ENCODE data around the gene MBD3L5.
"Not testable (repeated sequence)": the region's sequence is repeated elsewhere in the genome, so short reads cannot be mapped to it uniquely, and the experiment has no call there.

The MBD3L5 gene

DNA sequence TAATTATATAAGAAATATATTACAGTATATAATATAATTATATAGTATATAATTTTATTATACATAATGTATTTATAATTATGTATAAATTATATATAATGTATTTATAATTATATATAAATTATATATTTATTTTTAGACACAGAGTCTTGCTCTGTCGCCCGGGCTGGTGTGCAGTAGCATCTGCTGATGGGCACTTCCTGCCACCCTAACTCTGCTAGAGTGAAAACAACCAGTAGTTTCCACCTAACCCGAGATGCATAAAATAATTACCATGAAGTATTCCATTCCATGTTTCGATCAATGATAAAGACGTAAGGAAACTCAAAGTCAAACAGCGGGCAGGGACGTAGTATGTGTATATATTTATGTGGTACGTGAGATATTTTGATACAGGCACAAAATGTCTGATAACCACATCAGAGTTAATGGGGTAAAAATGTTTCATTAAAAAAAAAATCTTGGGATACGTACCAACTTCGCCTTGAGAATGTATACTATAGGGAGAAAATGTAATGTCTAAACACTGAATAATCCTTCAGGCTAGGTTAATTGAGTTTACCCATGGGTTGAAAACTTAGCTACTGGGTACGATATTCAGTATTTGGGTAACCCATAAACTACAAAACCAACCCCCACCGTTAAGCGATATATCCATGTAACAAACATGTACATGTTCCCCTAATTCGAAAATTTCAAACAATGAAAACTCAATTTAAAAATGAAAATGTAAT lies 24.4 kb downstream of the MBD3L5 start:
- not testable (repeated sequence) for DNase-seq

DNA sequence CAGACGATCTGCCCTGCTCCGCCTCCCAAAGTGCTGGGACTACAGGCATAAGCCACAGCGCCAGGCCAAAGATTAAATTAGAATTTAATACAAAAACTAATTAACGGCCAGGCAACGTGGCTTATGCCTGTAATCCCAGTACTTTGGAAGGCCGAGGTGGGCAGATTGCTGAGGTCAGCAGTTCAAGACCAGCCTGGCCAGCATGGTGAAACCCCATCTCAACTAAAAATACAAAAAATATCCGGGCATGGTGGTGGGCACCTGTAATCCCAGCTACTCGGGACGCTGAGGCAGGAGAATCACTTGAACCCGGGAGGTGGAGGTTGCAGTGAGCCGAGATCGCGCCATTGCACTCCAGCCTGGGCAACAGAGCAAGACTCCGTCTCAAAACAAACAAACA lies 25.3 kb downstream of the MBD3L5 start:
- DNase-seq: not testable (repeated sequence)

- DNase-seq: not testable (repeated sequence)
These were observed 26.0 kb downstream of the MBD3L5 start for GRCh38 chr19:7056371-7056770.

GRCh38 chr19:7058576-7058975 lies 28.2 kb downstream of the MBD3L5 start, which contains the start of gene MBD3L3:
Gene MBD3L3 (minus strand): TSS chr19:7058676. CDS start chr19:7058605, 71 bp downstream.
- not testable (repeated sequence) for DNase-seq

DNA sequence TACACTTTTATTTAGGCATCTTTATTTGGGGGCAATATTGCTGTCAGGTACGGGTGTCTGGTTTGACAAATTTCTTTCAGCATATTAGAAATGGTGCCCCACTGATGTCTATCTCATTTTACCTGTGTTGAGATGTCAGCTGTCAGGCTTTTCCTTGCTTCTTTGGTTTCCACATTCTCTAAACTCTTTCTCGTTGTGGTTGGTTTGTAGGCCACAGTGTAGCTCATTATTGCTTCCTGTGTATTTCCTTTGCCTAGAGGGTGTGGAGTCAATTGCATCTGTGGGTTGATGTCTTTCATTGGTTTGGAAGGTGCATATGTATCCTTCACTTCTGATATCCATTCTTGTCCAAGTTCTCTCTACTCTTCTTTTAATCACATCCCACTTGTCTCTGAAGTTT lies 29.6 kb downstream of the MBD3L5 start:
- DNase-seq: not testable (repeated sequence)

DNA sequence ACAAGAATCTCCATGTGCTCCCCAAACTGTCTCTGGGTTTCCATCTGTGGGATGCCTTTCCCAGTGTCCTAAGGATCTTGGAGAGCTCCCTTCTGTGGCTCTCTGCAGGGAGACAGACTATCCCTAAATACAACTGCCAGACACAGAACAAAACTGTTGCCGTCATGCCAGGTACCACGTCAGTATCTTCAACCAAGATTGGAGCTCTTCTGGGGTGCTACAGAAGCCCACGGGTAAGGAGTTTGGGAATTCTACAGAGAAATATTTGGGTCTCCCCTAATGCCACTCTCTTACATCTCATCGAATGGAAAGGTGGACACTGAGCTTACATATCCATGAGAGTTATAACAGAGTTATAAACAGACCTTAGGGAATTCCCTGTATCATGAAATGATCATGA lies 33.0 kb downstream of the MBD3L5 start:
- DNase-seq: no peak

DNA sequence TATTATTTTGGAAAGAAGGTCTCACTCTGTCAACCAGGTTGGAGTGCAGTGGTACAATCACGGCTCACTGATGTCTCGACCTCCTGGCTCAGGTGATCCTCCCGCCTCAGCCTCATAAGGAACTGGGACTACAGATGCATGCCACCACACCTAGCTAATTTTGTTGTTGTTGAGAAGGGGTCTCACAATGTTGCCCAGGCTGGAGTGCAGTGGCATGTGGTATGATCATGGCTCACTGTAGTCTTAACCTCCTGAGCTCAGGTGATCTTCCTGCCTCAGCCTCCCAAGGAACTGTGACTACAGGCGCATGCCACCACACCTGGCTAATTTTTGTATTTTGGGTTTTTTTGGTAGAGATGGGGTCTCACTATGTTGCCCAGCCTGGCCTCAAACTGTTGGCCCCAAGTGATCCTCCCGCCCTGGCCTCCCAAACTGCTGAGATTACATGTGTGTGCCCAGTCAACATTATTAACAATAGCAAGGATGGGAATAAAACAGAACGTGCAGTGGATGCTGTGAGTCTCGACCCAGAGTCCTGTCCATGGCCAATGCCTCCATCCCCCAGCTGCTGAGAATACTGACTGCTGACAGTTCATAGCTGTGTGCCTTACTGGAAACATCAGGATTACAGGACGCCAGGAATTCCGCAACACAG lies 33.5 kb downstream of the MBD3L5 start:
- DNase-seq: no peak

DNA sequence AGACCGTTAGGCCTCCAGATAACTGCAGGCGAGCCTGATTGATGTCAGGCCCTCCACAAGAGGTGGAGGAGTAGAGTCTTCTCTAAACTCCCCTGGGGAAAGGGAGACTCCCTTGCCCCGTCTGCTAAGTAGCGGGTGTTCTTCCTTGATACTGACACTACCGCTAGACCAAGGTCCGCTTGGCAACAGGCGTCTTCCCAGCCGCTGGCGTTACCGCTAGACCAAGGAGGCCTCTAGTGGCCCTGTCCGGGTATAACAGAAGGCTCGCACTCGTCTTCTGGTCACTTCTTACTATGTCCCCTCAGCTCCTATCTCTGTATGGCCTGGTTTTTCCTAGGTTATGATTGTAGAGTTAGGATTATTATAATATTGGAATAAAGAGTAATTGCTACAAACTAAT lies 36.7 kb downstream of the MBD3L5 start:
- not testable (repeated sequence) for DNase-seq

- peak; percentile 16 for DNase-seq
These were observed 37.3 kb downstream of the MBD3L5 start for GRCh38 chr19:7067716-7068115.

GRCh38 chr19:7068599-7068998 lies 38.2 kb downstream of the MBD3L5 start:
- no peak for DNase-seq

DNA sequence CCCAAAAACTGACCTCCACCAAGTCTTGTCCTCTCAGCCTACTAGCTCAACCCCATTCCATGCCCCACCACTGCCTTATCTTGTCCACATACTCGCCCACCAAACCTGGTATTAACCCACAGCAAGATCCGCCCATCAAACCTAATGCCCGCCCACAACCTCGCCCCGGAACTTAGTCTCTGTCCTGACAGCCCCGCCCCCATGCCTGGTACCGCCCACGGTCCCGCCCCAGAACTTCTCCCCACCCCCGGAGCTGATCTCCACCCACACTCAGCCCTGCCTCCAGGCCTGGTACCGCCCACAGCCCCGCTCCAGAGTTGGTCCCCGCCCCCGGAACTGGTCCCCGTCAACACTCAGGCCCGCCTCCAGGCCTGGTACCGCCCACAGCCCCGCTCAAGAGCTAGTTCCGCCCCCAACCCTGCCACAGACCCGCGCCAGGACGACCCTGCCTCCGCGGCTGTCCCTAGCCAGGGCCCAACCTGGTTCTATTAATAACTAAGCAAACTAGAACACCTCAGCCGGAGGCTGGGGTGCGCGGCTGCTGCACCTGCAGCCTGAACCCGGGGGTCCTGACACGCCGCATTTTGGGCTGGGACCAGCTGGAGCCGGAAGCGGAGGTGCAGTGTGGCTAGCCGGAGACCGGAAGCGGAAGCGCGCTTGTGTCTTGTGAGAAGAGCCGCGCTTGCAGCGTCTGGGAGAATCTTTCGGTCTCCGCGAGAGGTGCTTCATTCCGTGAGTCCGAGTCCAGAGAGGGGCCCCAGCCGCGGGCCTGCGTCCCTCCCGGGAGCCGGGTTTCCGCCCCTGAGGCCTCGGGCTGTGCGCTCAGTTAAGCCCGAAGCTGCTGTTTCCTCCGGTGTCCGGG lies 38.9 kb downstream of the MBD3L5 start, which contains the start of gene ZNF557:
Gene ZNF557 (plus strand): TSS at position 662 of the 862 bp plus-strand sequence. CDS start 5,372 bp downstream, outside the sequence.
- peak; percentile 95 for DNase-seq

GRCh38 chr19:7069904-7070226 lies 39.5 kb downstream of the MBD3L5 start:
- DNase-seq: no peak

DNA sequence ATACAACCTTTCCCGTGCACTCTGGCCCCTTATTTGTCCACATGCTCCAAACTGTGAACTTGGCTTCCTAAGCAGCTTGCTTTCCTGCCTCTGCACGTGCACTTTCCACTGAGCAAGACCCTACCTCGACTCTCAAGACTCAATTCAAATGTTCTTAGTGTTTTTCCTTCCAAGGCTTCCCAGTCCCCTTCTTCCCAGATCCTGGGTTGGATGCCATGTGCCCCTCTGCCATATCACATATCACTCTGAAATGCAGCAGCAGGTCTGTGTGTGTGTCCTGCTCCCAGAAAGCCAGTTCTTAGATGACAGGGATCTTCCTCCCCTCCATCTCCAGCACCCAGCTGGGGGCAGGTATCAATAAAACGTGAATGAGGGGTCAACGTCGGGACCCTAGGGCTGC lies 42.2 kb downstream of the MBD3L5 start:
- no peak for DNase-seq

DNA sequence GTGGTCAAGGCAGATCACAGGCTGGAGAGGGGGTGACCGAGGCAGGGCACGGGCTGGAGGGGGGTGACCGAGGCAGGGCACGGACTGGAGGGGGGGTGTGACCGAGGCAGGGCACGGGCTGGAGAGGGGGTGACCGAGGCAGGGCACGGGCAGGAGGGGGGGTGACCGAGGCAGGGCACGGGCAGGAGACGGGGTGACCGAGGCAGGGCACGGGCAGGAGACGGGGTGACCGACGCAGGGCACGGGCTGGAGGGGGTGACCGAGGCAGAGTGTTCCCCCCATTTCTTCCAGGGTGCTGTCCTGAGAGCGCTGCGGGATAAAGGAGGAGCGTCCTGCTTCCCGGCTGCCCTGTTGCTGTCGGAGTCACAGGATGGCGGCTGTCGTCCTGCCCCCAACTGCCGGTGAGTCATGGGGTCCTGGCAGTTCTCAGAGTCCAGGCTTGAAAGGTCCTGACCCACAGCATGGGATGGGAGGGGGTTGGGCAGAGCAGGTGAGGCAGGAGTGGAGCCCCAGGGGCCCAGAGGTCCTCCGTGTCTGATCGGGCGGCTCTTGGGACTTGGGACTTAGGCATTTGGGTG lies 44.4 kb downstream of the MBD3L5 start:
- no peak for DNase-seq

DNA sequence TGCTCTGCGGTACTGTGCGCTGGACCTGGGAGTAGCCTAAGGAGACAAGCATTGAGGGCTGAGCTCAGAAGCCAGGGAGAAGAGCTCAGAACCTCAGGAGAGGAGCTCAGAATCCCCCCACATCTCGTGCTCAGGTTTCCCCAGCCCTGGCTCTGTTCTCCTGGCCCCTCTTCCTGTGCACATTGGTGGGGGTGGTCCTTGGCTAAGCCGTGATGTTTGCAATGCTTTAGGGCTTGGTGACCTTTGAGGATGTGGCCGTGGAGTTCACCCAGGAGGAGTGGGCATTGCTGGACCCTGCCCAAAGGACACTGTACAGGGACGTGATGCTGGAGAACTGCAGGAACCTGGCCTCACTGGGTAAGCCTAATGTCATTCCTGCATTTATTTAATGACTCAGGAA lies 45.8 kb downstream of the MBD3L5 start:
- no peak for DNase-seq

DNA sequence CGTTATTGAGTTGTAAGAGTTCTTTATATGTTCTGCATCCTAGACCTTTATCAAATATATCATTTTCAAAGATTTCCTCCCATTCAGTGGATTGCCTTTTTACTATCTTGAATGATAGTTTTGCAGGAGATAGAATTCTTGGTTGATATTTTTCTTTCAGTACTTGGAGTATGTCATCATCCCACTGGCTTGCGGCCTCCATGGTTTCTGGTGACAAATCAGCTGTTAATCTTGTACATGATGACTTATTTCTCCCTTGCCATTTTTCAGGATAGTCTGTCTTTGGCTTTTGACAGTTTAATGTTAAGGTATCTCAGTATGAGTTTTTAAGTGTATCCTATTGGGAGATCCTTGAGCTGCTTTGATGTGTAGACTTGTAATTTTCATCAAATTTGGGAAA lies 47.6 kb downstream of the MBD3L5 start:
- DNase-seq: no peak

Measured in fibroblast of skin of right quadriceps (primary cell).